HG03460 (cell line): ENCODE measurements around the gene RGMB.
A peak's percentile ranks its signal among the peaks of the same experiment; 100 is the strongest.

Source experiments
- ATAC-seq: cut with Tn5 transposase; IDR thresholded peaks from one replicate; pipeline ENCODE4 v1.9.1; 2021; ENCODE audit not compliant: unreplicated experiment

RGMB gene

GRCh38 chr5:98784411-98784810 lies 10.9 kb downstream of the RGMB start:
- no peak for ATAC-seq

- ATAC-seq = no peak
Observed at GRCh38 chr5:98785244-98785643, 11.8 kb downstream of the RGMB start.

GRCh38 chr5:98786191-98786853 lies 12.9 kb downstream of the RGMB start:
- no peak for ATAC-seq

- ATAC-seq = no peak
Observed at GRCh38 chr5:98787131-98787719, 13.8 kb downstream of the RGMB start.

GRCh38 chr5:98789029-98789428 lies 15.6 kb downstream of the RGMB start:
- ATAC-seq = no peak

GRCh38 chr5:98791001-98791519 lies 17.6 kb downstream of the RGMB start:
- no peak for ATAC-seq

- ATAC-seq = no peak
Observed at GRCh38 chr5:98791898-98792580, 18.6 kb downstream of the RGMB start.

GRCh38 chr5:98793223-98793622 lies 19.8 kb downstream of the RGMB start:
- no peak for ATAC-seq

GRCh38 chr5:98794001-98794400 lies 20.5 kb downstream of the RGMB start:
- no peak for ATAC-seq

- no peak for ATAC-seq
Observed at GRCh38 chr5:98794414-98795080, 21.1 kb downstream of the RGMB start.

GRCh38 chr5:98795243-98795642 lies 21.8 kb downstream of the RGMB start:
- ATAC-seq = no peak

- peak; percentile 75 for ATAC-seq
Observed at GRCh38 chr5:98796197-98796972, 22.9 kb downstream of the RGMB start.

- no peak for ATAC-seq
Observed at GRCh38 chr5:98798371-98798770, 24.9 kb downstream of the RGMB start.

GRCh38 chr5:98798847-98799246 lies 25.4 kb downstream of the RGMB start:
- ATAC-seq = no peak

- no peak for ATAC-seq
Observed at GRCh38 chr5:98804066-98804465, 30.6 kb downstream of the RGMB start.

- no peak for ATAC-seq
Observed at GRCh38 chr5:98805070-98805469, 31.6 kb downstream of the RGMB start.

GRCh38 chr5:98807806-98808205 lies 34.3 kb downstream of the RGMB start:
- ATAC-seq = no peak

GRCh38 chr5:98810206-98810605 lies 36.7 kb downstream of the RGMB start:
- no peak for ATAC-seq

- no peak for ATAC-seq
Observed at GRCh38 chr5:98813755-98814154, 40.3 kb downstream of the RGMB start.

- ATAC-seq = no peak
Observed at GRCh38 chr5:98816582-98817222, 43.2 kb downstream of the RGMB start.
